Dermis microvascular lymphatic vessel endothelial cell (primary cell): ENCODE measurements around the gene IPCEF1. TPM values are rescaled to one million over a fixed set of nuclear protein-coding genes. Genes with fewer than 3 reads are reported as not detected.
"Not testable (repeated sequence)": the region's sequence is repeated elsewhere in the genome, so short reads cannot be mapped to it uniquely, and the experiment has no call there.

Source experiments
- DNase-seq, 2 donors: peaks; one replicate each; pipeline versions ENCODE4 v3.0.0 to v3.0.0-alpha.2; 2010; ENCODE audit warnings: low read depth in 2 of 2
- total RNA-seq: library from RNA; depleted of rRNA; stranded (reverse); fragments of >200 nt; gene quantifications from 2 replicates; pipeline ENCODE4 v1.2.1, GENCODE V29; 2014

Gene IPCEF1
- total RNA-seq, 1 donor from 2014 or later, result 3.2 TPM

GRCh38 chr6:154334147-154334546 lies 22.5 kb downstream of the IPCEF1 start:
- not testable (repeated sequence) for DNase-seq

GRCh38 chr6:154331750-154332149 lies 24.9 kb downstream of the IPCEF1 start:
- DNase-seq, result no peak

- DNase-seq, result no peak
Observed at GRCh38 chr6:154329350-154330170, 27.0 kb downstream of the IPCEF1 start.

GRCh38 chr6:154327313-154327712 lies 29.3 kb downstream of the IPCEF1 start:
- DNase-seq, result not testable (repeated sequence)

GRCh38 chr6:154325142-154325541 lies 31.5 kb downstream of the IPCEF1 start:
- DNase-seq, result no peak

- DNase-seq, result no peak
Observed at GRCh38 chr6:154320181-154320580, 36.4 kb downstream of the IPCEF1 start.

- DNase-seq, result no peak
Observed at GRCh38 chr6:154319231-154319858, 37.3 kb downstream of the IPCEF1 start.

GRCh38 chr6:154318721-154319120 lies 37.9 kb downstream of the IPCEF1 start:
- DNase-seq, result no peak

- no peak for DNase-seq
Observed at GRCh38 chr6:154316131-154316530, 40.5 kb downstream of the IPCEF1 start.

- no peak for DNase-seq
Observed at GRCh38 chr6:154314084-154314483, 42.5 kb downstream of the IPCEF1 start.

- no peak for DNase-seq
Observed at GRCh38 chr6:154308986-154309385, 47.6 kb downstream of the IPCEF1 start.

- no peak for DNase-seq
Observed at GRCh38 chr6:154307696-154308425, 48.7 kb downstream of the IPCEF1 start.

GRCh38 chr6:154307147-154307546 lies 49.5 kb downstream of the IPCEF1 start:
- DNase-seq, result not testable (repeated sequence)

- DNase-seq, result no peak
Observed at GRCh38 chr6:154306696-154307095, 49.9 kb downstream of the IPCEF1 start.

- DNase-seq, result no peak
Observed at GRCh38 chr6:154304191-154304590, 52.4 kb downstream of the IPCEF1 start.

- DNase-seq, result peak in 1 of 2 donors; percentile 14
Observed at GRCh38 chr6:154303642-154304041, 53.0 kb downstream of the IPCEF1 start.

- peak in 1 of 2 donors; percentile 5 for DNase-seq
Observed at GRCh38 chr6:154301839-154302752, 54.5 kb downstream of the IPCEF1 start.

GRCh38 chr6:154301086-154301625 lies 55.4 kb downstream of the IPCEF1 start:
- no peak for DNase-seq

GRCh38 chr6:154298297-154298696 lies 58.3 kb downstream of the IPCEF1 start:
- DNase-seq, result peak in 1 of 2 donors; percentile 55

GRCh38 chr6:154297721-154298120 lies 58.9 kb downstream of the IPCEF1 start:
- DNase-seq, result no peak

- no peak for DNase-seq
Observed at GRCh38 chr6:154297210-154297609, 59.4 kb downstream of the IPCEF1 start.
